Measurements from ENCODE around the gene GTPBP4.

Gene GTPBP4

DNA sequence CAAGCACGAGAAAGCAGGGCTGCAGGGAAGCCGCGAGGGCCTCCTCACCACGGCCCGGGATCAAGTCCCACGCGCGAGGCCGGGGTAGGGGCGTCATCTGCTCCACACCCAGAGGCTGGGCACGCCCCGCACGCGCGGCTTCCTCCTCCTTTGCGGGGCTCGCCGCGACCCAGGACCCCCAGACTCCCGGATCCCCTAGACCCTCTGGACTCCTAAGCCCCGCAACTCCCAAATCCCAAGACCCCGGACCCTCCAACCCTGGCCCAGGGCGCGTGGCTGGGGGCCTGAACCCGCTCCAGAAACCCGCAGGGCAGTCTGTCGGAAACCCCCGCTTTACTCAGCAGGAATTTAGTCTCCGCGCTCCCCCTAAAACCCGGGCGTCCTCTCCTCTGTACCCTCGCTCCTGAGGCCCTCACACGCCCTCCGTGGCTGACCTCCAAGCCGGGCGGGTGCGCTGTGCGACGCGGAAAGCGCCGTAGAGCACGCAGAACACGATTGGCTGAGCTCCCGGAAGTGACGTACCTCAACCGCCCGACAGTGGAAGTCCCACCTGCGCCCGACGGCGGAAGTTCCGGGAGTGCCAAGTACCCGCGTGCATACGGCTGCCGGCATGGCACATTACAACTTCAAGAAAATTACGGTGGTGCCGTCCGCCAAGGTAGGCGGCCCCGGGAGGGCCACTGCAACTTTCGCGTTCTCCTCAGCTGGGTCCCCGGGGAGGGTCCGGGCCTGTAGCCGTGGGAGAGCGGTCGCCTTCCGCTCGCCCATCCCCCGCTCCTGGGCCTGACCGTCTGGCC, at the start of gene GTPBP4:
GTPBP4 (plus strand) TSS at position 565 of the 797 bp plus-strand sequence; CDS start at position 611, 46 bp downstream.
- H4K20me1 ChIP-seq = peaks cover 46% of the 10 kb centered on the region
- peak within 1 kb of the TSS; percentile 93 for H3K4me2 ChIP-seq
- no peaks in the 10 kb centered on the region for H3K27me3 ChIP-seq
- H3K4me1 ChIP-seq = peaks cover 33% of the 10 kb centered on the region
- TF ChIP-seq Cebpa-rat (IDR thresholded peaks at IDR 0.05) = no peak
- peak within 1 kb of the TSS; percentile 97 for H3K9ac ChIP-seq
- no peaks in the 10 kb centered on the region for H3K9me3 ChIP-seq
- peak within 1 kb of the TSS; percentile 95 for H3K4me3 ChIP-seq
- peaks cover 24% of the 10 kb centered on the region for H3K36me3 ChIP-seq
- H3K27ac ChIP-seq = peak within 1 kb of the TSS; percentile 96

DNA sequence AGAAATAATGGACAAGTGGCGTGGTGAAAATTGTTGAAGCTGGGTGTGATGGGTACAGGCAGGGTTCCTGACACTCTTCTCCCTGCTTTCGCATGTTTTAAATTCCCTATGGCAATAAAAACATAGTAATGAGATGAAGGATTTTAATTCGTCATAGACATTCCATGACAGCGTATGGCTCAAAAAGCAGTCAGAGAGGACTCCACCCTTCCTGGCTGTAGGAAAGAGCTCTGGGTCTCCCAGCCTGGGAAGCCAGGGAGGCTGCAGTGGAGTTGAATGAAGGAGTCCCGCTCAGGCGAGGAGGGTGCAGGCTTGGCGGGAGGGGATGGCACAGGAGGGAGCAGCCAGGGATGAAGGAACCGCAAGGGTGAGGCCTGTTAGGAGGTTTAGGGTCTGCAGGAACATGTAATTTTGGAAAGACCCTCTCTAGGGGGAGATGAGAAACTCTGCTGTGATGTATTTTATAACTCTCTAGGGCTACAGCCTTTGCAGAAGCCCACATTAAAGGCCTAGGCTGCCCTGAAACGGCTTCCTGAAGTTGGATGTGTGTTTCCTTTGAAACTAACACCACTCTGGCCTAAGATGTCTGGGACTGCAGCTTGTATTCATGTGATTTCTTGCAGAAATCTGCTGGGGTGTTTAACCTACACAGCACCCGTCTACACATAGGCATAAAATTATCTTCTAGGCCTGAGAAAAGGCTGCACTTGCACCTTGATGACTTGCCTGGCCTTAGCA, 49.1 kb upstream of the GTPBP4 start:
- Histone ChIP-seq H3K27ac (0 out of 2 replicates have a peak overlapping the region, but pooled peaks have one; percentile 5), H3K27me3 (no peaks in the 10 kb centered on the region), H3K4me3 (no peak overlapping the region), H3K36me3 (no peaks in the 10 kb centered on the region), H4K20me1 (no peaks in the 10 kb centered on the region), H3K9ac (peak overlapping the region; percentile 20; the same call in 1 of the 2 replicates), H3K4me2 (peak overlapping the region; percentile 82), H3K4me1 (peaks cover 72% of the 10 kb centered on the region), H3K9me3 (no peaks in the 10 kb centered on the region)
- TF ChIP-seq Cebpa-rat (IDR thresholded peaks at IDR 0.05) = no peak

DNA sequence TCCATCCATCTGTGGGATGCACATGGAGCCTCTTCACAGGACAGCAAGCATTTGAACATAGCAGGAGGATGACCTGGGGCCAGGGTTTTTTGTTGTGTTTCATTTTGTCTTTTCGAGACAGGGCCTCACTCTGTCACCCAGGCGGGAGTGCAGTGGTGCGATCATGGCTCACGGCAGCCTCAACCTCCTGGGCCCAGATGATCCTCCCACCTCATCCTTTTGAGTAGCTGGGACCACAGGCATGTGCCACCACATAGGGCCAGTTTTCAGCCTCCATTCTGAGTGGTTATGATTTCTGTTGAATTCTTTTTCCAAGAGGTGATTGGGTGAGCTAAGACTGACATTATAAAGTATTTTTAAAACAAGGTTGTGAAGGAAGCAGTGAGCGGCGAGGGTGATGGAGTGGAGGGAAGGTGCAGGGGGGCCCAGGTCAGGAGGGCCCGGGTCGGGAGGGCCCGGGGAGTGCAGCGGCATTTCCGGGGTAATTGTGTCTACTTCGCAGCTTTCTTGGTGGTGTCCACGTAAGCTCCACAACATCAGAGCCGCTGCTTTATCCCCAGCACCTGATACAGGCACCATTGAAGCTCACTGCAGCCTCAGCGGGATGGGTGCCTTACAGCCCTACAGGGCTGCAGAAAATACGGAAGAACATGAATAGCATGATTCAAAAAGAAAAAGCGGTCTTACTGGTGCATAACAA, 44.8 kb upstream of the GTPBP4 start:
- H3K27me3 ChIP-seq = no peaks in the 10 kb centered on the region

DNA sequence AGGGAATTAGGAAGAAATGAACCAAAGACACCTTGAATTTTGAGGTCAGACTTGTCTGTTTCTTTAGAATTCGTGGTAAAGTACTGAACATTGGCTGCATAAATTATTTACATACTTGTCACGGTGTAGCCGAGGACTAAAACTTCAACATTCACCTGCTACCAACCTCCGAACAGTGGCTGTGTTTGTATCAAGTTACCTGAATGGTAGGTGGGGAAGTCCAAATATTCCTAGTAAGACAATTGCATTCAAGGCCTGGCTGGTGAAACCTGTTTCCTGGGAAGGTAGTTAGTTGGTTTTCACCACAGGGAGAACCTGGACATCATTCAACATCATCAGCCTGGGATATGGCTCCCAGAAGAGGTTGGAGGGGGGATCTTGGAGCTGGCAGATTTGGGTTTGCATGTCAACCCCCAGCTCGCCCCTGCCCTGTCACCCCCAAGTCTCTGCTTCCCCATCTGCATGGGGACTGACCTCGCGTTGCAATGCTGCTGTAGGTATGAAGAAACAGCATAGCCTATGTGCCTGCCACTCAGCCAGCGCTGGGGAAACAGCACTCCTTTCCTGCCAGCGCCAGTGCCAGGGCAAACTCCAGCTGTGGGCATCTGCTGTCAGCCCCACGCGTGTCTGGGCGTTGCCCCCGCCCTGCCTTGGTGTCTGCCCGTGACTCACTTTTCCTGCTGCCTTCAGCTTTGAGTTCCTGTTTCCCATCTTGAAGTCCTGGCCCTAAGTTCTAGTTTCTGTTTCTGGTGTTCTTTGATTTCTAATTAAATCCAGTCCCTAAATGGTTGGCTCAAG, 44.0 kb upstream of the GTPBP4 start:
- H3K36me3 ChIP-seq = no peaks in the 10 kb centered on the region
- H3K9ac ChIP-seq = no peak overlapping the region
- no peaks in the 10 kb centered on the region for H3K9me3 ChIP-seq
- no peak overlapping the region for H3K27ac ChIP-seq
- no peaks in the 10 kb centered on the region for H4K20me1 ChIP-seq
- peaks cover 36% of the 10 kb centered on the region for H3K4me1 ChIP-seq
- H3K4me3 ChIP-seq = no peak overlapping the region
- no peak for TF ChIP-seq Cebpa-rat (IDR thresholded peaks at IDR 0.05)
- peak overlapping the region; percentile 43 for H3K4me2 ChIP-seq
- H3K27me3 ChIP-seq = no peaks in the 10 kb centered on the region

More for the DNA sequence above, 44.8 kb upstream of the GTPBP4 start:
- Histone ChIP-seq H4K20me1 (no peaks in the 10 kb centered on the region), H3K9ac (no peak overlapping the region), H3K4me3 (no peak overlapping the region), H3K36me3 (no peaks in the 10 kb centered on the region), H3K4me2 (peak overlapping the region; percentile 43), H3K27ac (no peak overlapping the region), H3K9me3 (no peaks in the 10 kb centered on the region), H3K4me1 (peaks cover 43% of the 10 kb centered on the region)
- no peak for TF ChIP-seq Cebpa-rat (IDR thresholded peaks at IDR 0.05)

DNA sequence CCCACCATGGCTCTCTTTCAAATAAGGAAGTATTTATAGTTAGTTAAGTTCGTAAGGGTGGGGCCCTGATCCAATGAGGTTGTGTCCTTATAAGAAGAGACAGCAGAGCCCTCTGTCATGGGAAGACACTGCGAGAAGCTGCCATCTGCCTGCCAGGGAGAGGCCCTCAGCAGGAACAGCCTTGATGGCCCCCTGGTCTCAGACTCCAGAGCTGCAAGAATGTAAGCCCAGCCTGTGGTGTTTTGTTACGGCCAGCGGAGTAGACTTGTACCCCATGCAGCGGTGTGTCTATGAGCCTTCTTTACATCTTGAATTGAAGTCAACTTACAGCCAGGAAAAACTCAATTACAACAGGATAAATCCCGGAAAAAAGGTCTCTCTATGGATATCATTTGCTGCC, 42.5 kb upstream of the GTPBP4 start:
- H3K9me3 ChIP-seq = no peaks in the 10 kb centered on the region
- no peak overlapping the region for H3K9ac ChIP-seq
- no peak for TF ChIP-seq Cebpa-rat (IDR thresholded peaks at IDR 0.05)
- H3K36me3 ChIP-seq = no peaks in the 10 kb centered on the region
- no peak overlapping the region for H3K4me2 ChIP-seq
- H3K27ac ChIP-seq = no peak overlapping the region
- H3K4me3 ChIP-seq = no peak overlapping the region
- H3K27me3 ChIP-seq = no peaks in the 10 kb centered on the region
- H3K4me1 ChIP-seq = peaks cover 27% of the 10 kb centered on the region
- H4K20me1 ChIP-seq = no peaks in the 10 kb centered on the region

DNA sequence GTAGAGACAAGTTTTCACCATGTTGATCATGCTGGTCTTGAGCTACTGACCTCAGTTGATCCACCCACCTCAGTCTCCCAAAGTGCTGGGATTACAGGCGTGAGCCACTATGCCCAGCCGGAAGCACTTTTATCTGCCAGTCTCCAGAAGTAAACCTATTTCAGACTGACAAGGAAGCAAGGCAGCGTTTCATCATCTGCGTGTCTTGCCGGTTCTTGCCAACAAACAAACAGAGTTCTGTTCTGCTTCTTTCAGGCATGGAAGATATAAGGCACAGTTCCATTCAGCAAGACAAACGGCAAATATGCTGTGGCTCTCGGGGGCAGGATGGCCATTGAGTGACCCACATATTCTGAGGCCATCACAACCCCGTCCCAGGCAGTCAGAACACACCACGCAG, 41.2 kb upstream of the GTPBP4 start:
- Histone ChIP-seq H3K27ac (no peak overlapping the region), H3K9me3 (no peaks in the 10 kb centered on the region), H3K4me3 (no peak overlapping the region), H3K36me3 (no peaks in the 10 kb centered on the region), H3K4me1 (peaks cover 25% of the 10 kb centered on the region), H3K4me2 (no peak overlapping the region), H3K9ac (no peak overlapping the region), H3K27me3 (no peaks in the 10 kb centered on the region), H4K20me1 (no peaks in the 10 kb centered on the region)
- no peak for TF ChIP-seq Cebpa-rat (IDR thresholded peaks at IDR 0.05)

DNA sequence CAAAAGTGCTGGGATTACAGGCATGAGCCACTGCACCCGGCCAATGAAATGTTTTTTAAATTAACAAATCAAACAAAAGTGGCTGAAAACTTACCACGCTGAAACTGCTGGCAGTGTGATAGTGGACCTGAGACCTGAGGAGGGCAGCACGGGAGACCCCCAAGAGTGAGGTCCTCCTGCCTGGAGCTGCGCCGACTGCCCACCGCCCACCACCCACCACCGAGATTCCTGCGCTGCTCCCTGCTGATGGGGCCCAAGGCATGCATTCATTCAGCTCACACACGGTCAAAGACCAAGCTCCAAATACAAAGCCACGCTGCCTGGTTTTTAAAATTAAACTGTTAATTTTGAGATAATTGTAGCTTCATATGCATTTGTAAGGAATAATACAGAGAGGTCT, 40.4 kb upstream of the GTPBP4 start:
- no peak for TF ChIP-seq Cebpa-rat (IDR thresholded peaks at IDR 0.05)

DNA sequence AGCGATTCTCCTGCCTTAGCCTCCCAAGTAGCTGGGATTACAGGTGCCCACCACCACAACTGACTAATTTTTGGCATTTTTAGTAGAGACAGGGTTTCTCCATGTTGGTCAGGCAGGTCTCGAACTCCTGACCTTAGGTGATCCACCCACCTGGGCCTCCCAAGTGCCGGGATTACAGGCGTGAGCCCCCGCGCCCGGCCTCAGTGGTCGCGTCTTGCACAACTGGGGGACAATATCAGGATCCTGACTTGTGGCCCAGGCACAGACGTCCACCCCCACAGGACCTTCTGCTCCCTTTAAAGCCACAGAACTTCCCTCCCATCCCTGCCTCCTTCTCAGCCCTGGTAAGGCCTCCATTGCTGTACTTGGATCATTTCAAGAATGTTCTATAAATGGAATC, 39.9 kb upstream of the GTPBP4 start:
- H3K36me3 ChIP-seq = no peaks in the 10 kb centered on the region
- H3K4me2 ChIP-seq = no peak overlapping the region
- no peak overlapping the region for H3K9ac ChIP-seq
- no peaks in the 10 kb centered on the region for H4K20me1 ChIP-seq
- no peaks in the 10 kb centered on the region for H3K27me3 ChIP-seq
- no peak overlapping the region for H3K27ac ChIP-seq
- H3K4me1 ChIP-seq = peaks cover 21% of the 10 kb centered on the region
- no peak overlapping the region for H3K4me3 ChIP-seq
- no peak for TF ChIP-seq Cebpa-rat (IDR thresholded peaks at IDR 0.05)
- H3K9me3 ChIP-seq = no peaks in the 10 kb centered on the region

More for the DNA sequence above, 40.4 kb upstream of the GTPBP4 start:
- Histone ChIP-seq H4K20me1 (no peaks in the 10 kb centered on the region), H3K36me3 (no peaks in the 10 kb centered on the region), H3K4me1 (peaks cover 25% of the 10 kb centered on the region), H3K4me2 (no peak overlapping the region), H3K9ac (no peak overlapping the region), H3K4me3 (no peak overlapping the region), H3K27ac (no peak overlapping the region), H3K27me3 (no peaks in the 10 kb centered on the region), H3K9me3 (no peaks in the 10 kb centered on the region)

DNA sequence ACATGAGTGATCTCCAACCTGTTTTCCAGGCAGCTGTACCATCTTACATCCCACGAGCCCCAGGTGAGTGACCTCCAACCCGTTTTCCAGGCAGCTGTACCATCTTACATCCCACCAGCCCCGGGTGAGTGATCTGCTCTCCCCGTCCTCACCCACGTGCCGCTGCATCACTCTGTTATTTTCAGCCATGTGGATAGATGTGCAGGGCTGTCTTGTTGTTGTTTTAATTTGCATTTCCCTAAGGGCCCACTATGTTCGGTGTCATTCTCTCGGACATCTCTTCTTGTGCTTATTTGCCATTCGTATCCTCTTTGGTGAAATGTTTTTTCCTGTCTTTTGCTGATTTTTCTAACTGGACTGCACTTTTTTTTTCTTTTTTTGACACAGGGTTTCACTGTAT, 38.8 kb upstream of the GTPBP4 start:
- peaks cover 10% of the 10 kb centered on the region for H3K4me1 ChIP-seq
- H3K36me3 ChIP-seq = no peaks in the 10 kb centered on the region
- no peak overlapping the region for H3K4me3 ChIP-seq
- TF ChIP-seq Cebpa-rat (IDR thresholded peaks at IDR 0.05) = no peak
- H3K9ac ChIP-seq = no peak overlapping the region
- H3K27me3 ChIP-seq = no peaks in the 10 kb centered on the region
- no peak overlapping the region for H3K4me2 ChIP-seq
- H3K27ac ChIP-seq = no peak overlapping the region
- no peaks in the 10 kb centered on the region for H4K20me1 ChIP-seq
- no peaks in the 10 kb centered on the region for H3K9me3 ChIP-seq

Data from BLaER1 (cell line).